ENCODE results near the gene DPH7. TPM values are rescaled to one million over a fixed set of nuclear protein-coding genes. Genes with fewer than 3 reads are reported as not detected.
"Not testable (repeated sequence)": the region's sequence is repeated elsewhere in the genome, so short reads cannot be mapped to it uniquely, and the experiment has no call there.

DPH7 gene
- total RNA-seq, 1 donor from 2014 or later = 12.6 TPM

- ATAC-seq = no peak
Measured at GRCh38 chr9:137580209-137580953, 1.7 kb upstream of the DPH7 start.

GRCh38 chr9:137579259-137579604 lies 507 bp upstream of the DPH7 start:
- ATAC-seq = no peak

- no peak for ATAC-seq
Measured at GRCh38 chr9:137575716-137576411, 2.9 kb downstream of the DPH7 start.

GRCh38 chr9:137575364-137575715 lies 3.4 kb downstream of the DPH7 start:
- ATAC-seq = no peak

GRCh38 chr9:137574192-137574591 lies 4.5 kb downstream of the DPH7 start:
- no peak for ATAC-seq

GRCh38 chr9:137570566-137570965 lies 8.2 kb downstream of the DPH7 start:
- no peak for ATAC-seq

GRCh38 chr9:137569609-137570203 lies 9.0 kb downstream of the DPH7 start:
- ATAC-seq = no peak

- not testable (repeated sequence) for ATAC-seq
Measured at GRCh38 chr9:137568445-137568844, 10.3 kb downstream of the DPH7 start.

- no peak for ATAC-seq
Measured at GRCh38 chr9:137564817-137565411, 13.8 kb downstream of the DPH7 start.

GRCh38 chr9:137564134-137564533 lies 14.6 kb downstream of the DPH7 start:
- ATAC-seq = no peak

- ATAC-seq = no peak
Measured at GRCh38 chr9:137558127-137558526, 20.6 kb downstream of the DPH7 start.

- ATAC-seq = no peak
Measured at GRCh38 chr9:137556069-137556838, 22.5 kb downstream of the DPH7 start.

- no peak for ATAC-seq
Measured at GRCh38 chr9:137555179-137555578, 23.5 kb downstream of the DPH7 start.

- no peak for ATAC-seq
Measured at GRCh38 chr9:137554349-137554748, 24.4 kb downstream of the DPH7 start.

GRCh38 chr9:137553654-137554053 lies 25.1 kb downstream of the DPH7 start:
- not testable (repeated sequence) for ATAC-seq

- ATAC-seq = peak; percentile 35
Measured at GRCh38 chr9:137552022-137552768, 26.5 kb downstream of the DPH7 start.

GRCh38 chr9:137551264-137552021 lies 27.3 kb downstream of the DPH7 start, which contains the start of gene MRPL41:
TSS of gene MRPL41 (plus strand) at chr9:137551879. CDS start at chr9:137552082, 203 bp downstream.
- ATAC-seq = peak; percentile 86

- ATAC-seq = peak; percentile 1
Measured at GRCh38 chr9:137550958-137551263, 27.8 kb downstream of the DPH7 start.

GRCh38 chr9:137550231-137550621 lies 28.5 kb downstream of the DPH7 start, which contains the start of gene PNPLA7:
TSS of gene PNPLA7 (minus strand) at chr9:137550402. CDS start at chr9:137550197, 205 bp downstream.
- ATAC-seq = peak; percentile 78

GRCh38 chr9:137547687-137548543 lies 30.8 kb downstream of the DPH7 start:
- ATAC-seq = no peak
